Activated gamma-delta T cell treated with Interleukin-2 at 50 U/mL for 16 hours (primary cell): ENCODE data around the gene OXGR1.

Experiments
- DNase-seq: peaks from one replicate; pipeline ENCODE4 v3.0.0-alpha.2; 2020

OXGR1 gene

DNA sequence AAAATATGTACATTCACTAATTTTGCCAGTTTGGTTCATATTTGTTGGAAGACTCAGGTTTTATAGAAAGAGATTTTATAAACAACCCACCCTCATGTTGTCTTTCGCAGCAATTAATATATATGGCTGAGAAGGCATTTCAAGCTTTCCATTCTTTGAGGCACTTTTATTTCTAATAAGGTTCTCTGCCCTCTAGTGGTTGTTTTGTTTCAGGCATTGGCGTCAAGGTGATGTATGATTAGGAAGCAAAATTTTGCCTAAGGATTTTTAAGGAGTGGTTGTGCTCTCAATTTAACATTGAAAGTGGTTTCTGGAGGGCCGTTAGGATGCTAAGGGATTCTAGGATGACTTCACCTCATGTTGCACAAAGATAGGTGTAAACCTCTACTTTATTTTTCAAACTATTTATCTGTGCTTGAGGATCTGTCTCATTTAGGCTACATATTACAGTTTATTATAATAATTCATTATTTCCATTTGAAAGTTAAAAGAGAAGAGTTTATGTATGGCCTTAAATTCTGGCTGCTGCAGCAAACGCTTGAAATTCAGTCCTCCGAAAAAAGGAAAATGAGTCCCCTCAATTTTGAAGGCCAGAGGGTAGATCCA is 35.9 kb downstream of the OXGR1 start:
- no peak for DNase-seq

DNA sequence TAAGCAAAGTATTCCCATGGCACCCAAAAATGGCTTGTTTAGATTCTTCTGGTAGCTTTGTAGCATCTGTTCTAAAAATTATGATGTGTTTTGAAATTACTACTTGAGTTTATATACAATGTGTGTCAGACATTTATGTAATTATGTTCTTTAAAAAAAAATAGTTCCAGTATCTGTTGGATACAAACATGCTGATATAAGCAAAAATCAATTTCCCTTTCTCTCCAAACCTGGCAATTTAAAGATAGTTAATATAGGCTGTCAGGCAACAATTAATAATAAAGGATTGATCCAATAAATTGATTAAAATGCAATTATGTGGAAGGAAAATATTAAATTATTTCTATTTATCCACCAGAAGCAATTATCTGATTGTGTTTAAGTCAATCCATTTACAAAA is 41.7 kb downstream of the OXGR1 start:
- DNase-seq: no peak

DNA sequence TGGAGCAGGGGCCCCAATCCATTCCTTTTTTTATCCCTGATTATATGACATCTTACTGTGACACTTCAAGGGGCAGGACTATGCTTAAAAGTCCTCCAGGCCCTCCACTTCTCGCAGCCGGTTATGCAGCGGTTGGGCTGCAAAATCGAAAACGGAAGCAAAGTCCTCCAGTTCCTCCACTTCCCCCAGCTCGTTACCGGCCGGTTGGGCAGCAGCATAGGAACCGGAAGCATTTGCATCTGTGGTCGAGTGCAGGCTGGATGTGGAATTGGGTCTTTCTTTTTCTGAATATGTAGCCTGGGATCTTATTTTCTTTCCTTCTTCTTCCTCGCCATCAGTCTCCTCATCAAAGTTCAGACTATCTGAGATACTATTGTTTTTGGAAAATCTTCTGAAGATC is 46.1 kb downstream of the OXGR1 start:
- DNase-seq: no peak

DNA sequence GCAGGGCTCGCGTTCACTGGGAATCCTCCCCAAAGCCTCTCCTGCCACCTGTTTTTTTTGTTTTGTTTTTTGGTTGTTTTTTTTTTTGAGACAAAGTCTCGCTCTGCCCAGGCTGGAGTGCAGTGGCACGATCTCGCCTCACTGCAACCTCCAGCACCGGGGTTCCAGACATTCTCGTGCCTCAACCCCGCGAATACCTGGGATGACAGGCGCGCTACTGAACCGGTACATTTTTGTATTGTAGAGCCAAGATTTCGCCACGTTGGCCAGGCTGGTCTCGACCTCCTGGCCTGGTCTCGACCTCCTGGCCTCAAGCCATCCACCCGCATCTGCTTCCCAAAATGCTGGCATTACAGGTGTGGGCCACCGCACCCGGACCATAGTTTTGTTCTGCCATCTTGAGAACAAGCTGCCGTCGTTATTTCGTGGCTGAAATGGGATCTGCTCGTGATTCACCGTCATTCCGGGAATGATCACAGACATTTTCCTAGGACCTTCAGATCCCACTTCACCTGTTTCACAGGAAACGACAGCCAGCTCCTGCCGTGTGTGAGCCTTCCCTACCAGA is 46.8 kb downstream of the OXGR1 start:
- no peak for DNase-seq

DNA sequence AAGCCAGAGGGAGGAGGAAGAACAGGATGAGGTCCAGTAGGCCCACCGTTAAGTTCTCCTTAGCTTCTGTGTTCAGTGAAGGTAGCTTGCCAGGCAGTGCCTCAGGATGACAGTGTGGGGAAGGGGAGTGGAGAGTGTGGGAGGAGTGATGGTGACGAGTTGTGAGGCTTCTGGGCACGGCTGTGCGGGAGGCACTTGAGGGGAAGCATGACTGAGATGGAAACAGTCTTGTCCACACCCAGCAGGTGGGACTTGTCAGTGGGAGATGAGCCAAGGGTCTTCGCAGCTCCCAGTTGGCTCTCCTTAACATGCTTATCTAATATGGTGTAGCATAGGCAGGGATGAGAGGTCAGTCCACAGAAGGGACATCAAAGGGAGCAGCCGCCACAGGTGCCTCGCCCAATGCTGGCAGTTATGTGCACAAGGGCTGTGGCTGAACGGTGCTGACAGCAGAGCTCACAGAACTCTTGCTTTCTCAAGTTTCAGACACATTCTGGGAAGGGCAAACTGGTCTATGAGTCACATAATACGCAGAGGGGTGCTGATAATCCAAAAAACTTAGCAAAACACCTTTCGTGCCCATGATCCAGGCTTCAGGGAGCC is 47.5 kb downstream of the OXGR1 start:
- no peak for DNase-seq

DNA sequence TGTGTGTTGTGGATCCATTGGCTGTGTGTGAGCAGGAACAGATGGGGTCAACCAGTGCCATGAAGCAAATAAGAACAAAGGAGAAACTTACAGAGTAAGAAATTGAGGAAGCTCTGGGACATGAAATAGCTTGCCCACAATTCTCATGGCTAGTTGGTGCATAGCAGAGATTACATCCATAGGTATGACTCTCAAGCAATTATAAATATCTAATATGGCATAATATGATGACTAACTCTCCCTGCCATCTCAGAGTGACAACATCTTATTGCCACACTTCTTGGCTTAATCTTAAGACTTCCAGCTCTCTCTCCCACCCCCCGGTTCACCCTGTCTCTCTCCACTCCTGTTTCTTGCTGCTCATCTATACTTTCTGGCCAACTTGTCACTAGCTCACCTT is 53.3 kb downstream of the OXGR1 start:
- DNase-seq: no peak

DNA sequence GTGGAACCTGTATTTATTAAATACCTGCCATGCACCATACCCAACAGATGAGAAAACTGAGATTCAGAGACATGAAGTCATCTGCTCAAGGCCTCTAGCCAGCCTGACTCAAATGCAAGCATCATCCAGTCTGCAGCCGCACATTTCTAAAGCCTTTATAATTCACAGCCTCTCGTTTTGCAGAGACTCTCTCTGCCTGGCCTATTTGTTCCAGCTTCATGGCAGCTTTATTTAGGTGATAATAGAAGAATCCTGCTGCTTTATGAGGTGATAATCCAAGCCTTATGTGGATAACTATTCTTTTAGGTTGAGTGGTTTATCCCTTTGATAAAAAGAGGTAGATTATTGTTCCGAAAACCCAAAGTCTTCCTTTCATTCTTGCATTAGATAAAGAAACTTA is 58.4 kb downstream of the OXGR1 start:
- no peak for DNase-seq
